HL-60/S4 treated with retinoic acid at 250 ng/mL for 4 days and 3 days (cell line): Measurements from ENCODE around the gene PFN3.
"Not testable (repeated sequence)": the region's sequence is repeated elsewhere in the genome, so short reads cannot be mapped to it uniquely, and the experiment has no call there.

Source experiments
- in situ Hi-C: fragments of 300-500 bp; cut with MboI; formaldehyde crosslinking; loops from 2 replicates; pipeline ENCODE4 v1.7.0; 2022; ENCODE audit warnings: low sequenced_read_pairs

Gene PFN3

GRCh38 chr5:177426566-177427210 is 26.2 kb upstream of the PFN3 start, which contains the start of gene GRK6:
GRK6 (plus strand) TSS chr5:177426676; CDS start chr5:177426846, 170 bp downstream.
- in situ Hi-C loops, result no loop called here

GRCh38 chr5:177425801-177426565 is 25.5 kb upstream of the PFN3 start:
- in situ Hi-C loops, result no loop called here

- in situ Hi-C loops, result no loop called here
These were observed 24.8 kb upstream of the PFN3 start for GRCh38 chr5:177425196-177425800.

- in situ Hi-C loops, result no loop called here
These were observed 23.2 kb upstream of the PFN3 start for GRCh38 chr5:177423671-177424070.

GRCh38 chr5:177421062-177421798 is 20.8 kb upstream of the PFN3 start:
- in situ Hi-C loops, result no loop called here

- in situ Hi-C loops, result not testable (repeated sequence)
These were observed 20.0 kb upstream of the PFN3 start for GRCh38 chr5:177420472-177420871.

GRCh38 chr5:177419046-177419445 is 18.6 kb upstream of the PFN3 start:
- in situ Hi-C loops, result no loop called here

- in situ Hi-C loops, result not testable (repeated sequence)
These were observed 16.6 kb upstream of the PFN3 start for GRCh38 chr5:177417081-177417480.

- in situ Hi-C loops, result no loop called here
These were observed 14.0 kb upstream of the PFN3 start for GRCh38 chr5:177414481-177414880.

GRCh38 chr5:177412603-177413233 is 12.3 kb upstream of the PFN3 start:
- in situ Hi-C loops, result no loop called here

GRCh38 chr5:177410575-177410974 is 10.1 kb upstream of the PFN3 start:
- in situ Hi-C loops, result no loop called here

GRCh38 chr5:177409043-177409801 is 8.8 kb upstream of the PFN3 start, which contains the start of gene F12:
F12 (minus strand) TSS chr5:177409564; CDS start chr5:177409527, 37 bp downstream.
- in situ Hi-C loops, result no loop called here

GRCh38 chr5:177405805-177406204 is 5.3 kb upstream of the PFN3 start:
- in situ Hi-C loops, result no loop called here

GRCh38 chr5:177405312-177405711 is 4.9 kb upstream of the PFN3 start:
- in situ Hi-C loops, result no loop called here

GRCh38 chr5:177404641-177405179 is 4.2 kb upstream of the PFN3 start:
- in situ Hi-C loops, result no loop called here

- in situ Hi-C loops, result no loop called here
These were observed 3.6 kb upstream of the PFN3 start for GRCh38 chr5:177403792-177404640.

GRCh38 chr5:177403102-177403791 is 2.8 kb upstream of the PFN3 start:
- in situ Hi-C loops, result no loop called here
